Bone marrow (tissue), 2 donors: ENCODE results near the gene ELOVL1.
A peak's percentile ranks its signal among the peaks of the same experiment; 100 is the strongest.

Experiments used
- DNase-seq, 2 donors: peaks; one replicate each; lab custom pipeline; 2025; lab: John Stamatoyannopoulos, UW

ELOVL1 gene

GRCh38 chr1:43327549-43328292 is 40.1 kb downstream of the ELOVL1 start:
- no peak for DNase-seq

- DNase-seq, result no peak
These were observed 42.4 kb downstream of the ELOVL1 start for GRCh38 chr1:43325381-43325780.

- DNase-seq, result peak in 1 of 2 donors; percentile 40
These were observed 43.0 kb downstream of the ELOVL1 start for GRCh38 chr1:43324810-43325209.

- no peak for DNase-seq
These were observed 45.3 kb downstream of the ELOVL1 start for GRCh38 chr1:43322506-43322905.

GRCh38 chr1:43321331-43321891 is 46.4 kb downstream of the ELOVL1 start:
- no peak for DNase-seq

- no peak for DNase-seq
These were observed 48.0 kb downstream of the ELOVL1 start for GRCh38 chr1:43319766-43320165.

GRCh38 chr1:43319288-43319687 is 48.5 kb downstream of the ELOVL1 start:
- DNase-seq, result no peak

GRCh38 chr1:43318831-43319230 is 49.0 kb downstream of the ELOVL1 start:
- no peak for DNase-seq

GRCh38 chr1:43317817-43318471 is 49.9 kb downstream of the ELOVL1 start:
- DNase-seq, result no peak

GRCh38 chr1:43316738-43317520 is 50.9 kb downstream of the ELOVL1 start:
- DNase-seq, result no peak

GRCh38 chr1:43315963-43316737 is 51.7 kb downstream of the ELOVL1 start:
- no peak for DNase-seq

GRCh38 chr1:43315481-43315880 is 52.3 kb downstream of the ELOVL1 start:
- no peak for DNase-seq

- DNase-seq, result no peak
These were observed 53.6 kb downstream of the ELOVL1 start for GRCh38 chr1:43314233-43314632.

GRCh38 chr1:43313771-43314170 is 54.0 kb downstream of the ELOVL1 start:
- no peak for DNase-seq
